IPS-20b (cell line): ENCODE measurements around the gene PIK3R1.

Source experiments
- H3K27ac ChIP-seq: one replicate; pipeline ENCODE4 v1.5.1; 2013; ENCODE audit warnings: low read length
- H3K27me3 ChIP-seq: 2 replicates; pipeline ENCODE4 v1.6.1; 2013; ENCODE audit warnings: mild to moderate bottlenecking, low read length, inconsistent platforms; ENCODE audit not compliant: insufficient read depth
- H3K36me3 ChIP-seq: 2 replicates; pipeline ENCODE4 v1.6.1; 2013; ENCODE audit warnings: low read depth, mild to moderate bottlenecking, inconsistent platforms, low read length, moderate library complexity; ENCODE audit not compliant: insufficient read depth
- H3K4me1 ChIP-seq: 2 replicates; pipeline ENCODE4 v1.6.1; 2013; ENCODE audit warnings: mild to moderate bottlenecking, control low read depth, inconsistent platforms, low read length, moderate library complexity; ENCODE audit not compliant: insufficient read depth
- H3K4me3 ChIP-seq: 2 replicates; pipeline ENCODE4 v1.5.1; 2013; ENCODE audit warnings: mild to moderate bottlenecking, low read length, inconsistent platforms
- H3K9ac ChIP-seq: 2 replicates; pipeline ENCODE4 v1.6.1; 2013; ENCODE audit warnings: low read depth, mild to moderate bottlenecking, inconsistent platforms, low read length, moderate library complexity
- H3K9me3 ChIP-seq: 2 replicates; pipeline ENCODE4 v1.6.1; 2013; ENCODE audit warnings: mild to moderate bottlenecking, low read depth, low read length, inconsistent platforms; ENCODE audit not compliant: insufficient read depth

The PIK3R1 gene

GRCh38 chr5:68341006-68341405 is 125.5 kb downstream of the PIK3R1 start:
- no peak overlapping the region for H3K4me3 ChIP-seq
- no peaks in the 10 kb centered on the region for H3K27me3 ChIP-seq
- peaks cover 4% of the 10 kb centered on the region; the same call in 1 of the 2 replicates for H3K4me1 ChIP-seq
- no peaks in the 10 kb centered on the region for H3K36me3 ChIP-seq
- H3K9ac ChIP-seq = no peak overlapping the region
- H3K9me3 ChIP-seq = no peaks in the 10 kb centered on the region
- H3K27ac ChIP-seq = no peak overlapping the region

GRCh38 chr5:68342693-68343092 is 127.1 kb downstream of the PIK3R1 start:
- Histone ChIP-seq H3K36me3 (no peaks in the 10 kb centered on the region), H3K27me3 (no peaks in the 10 kb centered on the region), H3K9ac (no peak overlapping the region), H3K4me3 (no peak overlapping the region), H3K27ac (no peak overlapping the region), H3K9me3 (peaks cover under 1% of the 10 kb centered on the region; the same call in 1 of the 2 replicates), H3K4me1 (peaks cover 4% of the 10 kb centered on the region; the same call in 1 of the 2 replicates)

GRCh38 chr5:68343421-68343826 is 127.9 kb downstream of the PIK3R1 start:
- Histone ChIP-seq H3K27me3 (no peaks in the 10 kb centered on the region), H3K9me3 (peaks cover 6% of the 10 kb centered on the region), H3K27ac (no peak overlapping the region), H3K4me3 (no peak overlapping the region), H3K4me1 (peaks cover 4% of the 10 kb centered on the region; the same call in 1 of the 2 replicates), H3K36me3 (no peaks in the 10 kb centered on the region), H3K9ac (no peak overlapping the region)

- H3K9ac ChIP-seq = no peak overlapping the region
- no peaks in the 10 kb centered on the region for H3K27me3 ChIP-seq
- peaks cover 4% of the 10 kb centered on the region; the same call in 1 of the 2 replicates for H3K4me1 ChIP-seq
- no peak overlapping the region for H3K27ac ChIP-seq
- no peak overlapping the region for H3K4me3 ChIP-seq
- H3K9me3 ChIP-seq = peaks cover 6% of the 10 kb centered on the region
- no peaks in the 10 kb centered on the region for H3K36me3 ChIP-seq
Observed at GRCh38 chr5:68344447-68345111, 129.0 kb downstream of the PIK3R1 start.

- Histone ChIP-seq H3K27me3 (no peaks in the 10 kb centered on the region), H3K4me1 (peaks cover 4% of the 10 kb centered on the region; the same call in 1 of the 2 replicates), H3K9me3 (peaks cover 6% of the 10 kb centered on the region), H3K9ac (no peak overlapping the region), H3K27ac (no peak overlapping the region), H3K4me3 (no peak overlapping the region), H3K36me3 (no peaks in the 10 kb centered on the region)
Observed at GRCh38 chr5:68345171-68345570, 129.6 kb downstream of the PIK3R1 start.

GRCh38 chr5:68345582-68345981 is 130.0 kb downstream of the PIK3R1 start:
- Histone ChIP-seq H3K9ac (no peak overlapping the region), H3K4me3 (no peak overlapping the region), H3K4me1 (peaks cover 4% of the 10 kb centered on the region; the same call in 1 of the 2 replicates), H3K27ac (no peak overlapping the region), H3K36me3 (no peaks in the 10 kb centered on the region), H3K9me3 (peaks cover 6% of the 10 kb centered on the region), H3K27me3 (no peaks in the 10 kb centered on the region)

- Histone ChIP-seq H3K36me3 (no peaks in the 10 kb centered on the region), H3K9me3 (peaks cover 6% of the 10 kb centered on the region)
Observed at GRCh38 chr5:68347536-68347935, 132.0 kb downstream of the PIK3R1 start.

GRCh38 chr5:68348447-68349222 is 133.1 kb downstream of the PIK3R1 start:
- no peaks in the 10 kb centered on the region for H3K27me3 ChIP-seq
- no peak overlapping the region for H3K4me3 ChIP-seq
- H3K4me1 ChIP-seq = peaks cover 4% of the 10 kb centered on the region; the same call in 1 of the 2 replicates
- H3K9ac ChIP-seq = no peak overlapping the region
- no peak overlapping the region for H3K27ac ChIP-seq
- peaks cover 6% of the 10 kb centered on the region for H3K9me3 ChIP-seq
- H3K36me3 ChIP-seq = no peaks in the 10 kb centered on the region

More at GRCh38 chr5:68347536-68347935, 132.0 kb downstream of the PIK3R1 start:
- Histone ChIP-seq H3K4me3 (no peak overlapping the region), H3K4me1 (peaks cover 4% of the 10 kb centered on the region; the same call in 1 of the 2 replicates), H3K27me3 (no peaks in the 10 kb centered on the region), H3K27ac (no peak overlapping the region), H3K9ac (no peak overlapping the region)

GRCh38 chr5:68350176-68350575 is 134.6 kb downstream of the PIK3R1 start:
- Histone ChIP-seq H3K9me3 (peaks cover 6% of the 10 kb centered on the region), H3K27ac (no peak overlapping the region), H3K9ac (no peak overlapping the region), H3K36me3 (no peaks in the 10 kb centered on the region), H3K27me3 (no peaks in the 10 kb centered on the region), H3K4me3 (no peak overlapping the region), H3K4me1 (no peaks in the 10 kb centered on the region)
